Spleen (tissue), 7 donors: Measurements from ENCODE around the gene PDLIM3.

Experiments
- POLR2AphosphoS5 ChIP-seq, 3 donors: sonication (generic); formaldehyde crosslinking; IDR thresholded peaks; one replicate each; pipeline ENCODE4 v1.5.1; 2017; ENCODE audit warnings: antibody characterized with exemption in 3 of 3
- TF ChIP-seq, protein P1 (sequence below), 11 experiments: fragments of 200-600 bp in 7 of 11; fragments of 450-650 bp in 4 of 11; sonication (generic) in 4 of 11; IDR thresholded peaks in 8 of 11; conservative IDR thresholded peaks in 3 of 11; 1 replicate in 7 of 11; 2 replicates in 4 of 11; pipeline versions ENCODE4 v1.4.0 to v1.8.0; 2016 to 2021; ENCODE audit warnings: antibody characterized with exemption in 11 of 11, inconsistent platforms in 4 of 11, mild to moderate bottlenecking in 1 of 11
- donor health status: DM: no; HTN: no; CAD: no; lungs with moderate emphysema.
- donor health status: DM: no; HTN: no; CAD: no.
- donor health status: DM: no; HTN: no; CAD: no.

DNA sequence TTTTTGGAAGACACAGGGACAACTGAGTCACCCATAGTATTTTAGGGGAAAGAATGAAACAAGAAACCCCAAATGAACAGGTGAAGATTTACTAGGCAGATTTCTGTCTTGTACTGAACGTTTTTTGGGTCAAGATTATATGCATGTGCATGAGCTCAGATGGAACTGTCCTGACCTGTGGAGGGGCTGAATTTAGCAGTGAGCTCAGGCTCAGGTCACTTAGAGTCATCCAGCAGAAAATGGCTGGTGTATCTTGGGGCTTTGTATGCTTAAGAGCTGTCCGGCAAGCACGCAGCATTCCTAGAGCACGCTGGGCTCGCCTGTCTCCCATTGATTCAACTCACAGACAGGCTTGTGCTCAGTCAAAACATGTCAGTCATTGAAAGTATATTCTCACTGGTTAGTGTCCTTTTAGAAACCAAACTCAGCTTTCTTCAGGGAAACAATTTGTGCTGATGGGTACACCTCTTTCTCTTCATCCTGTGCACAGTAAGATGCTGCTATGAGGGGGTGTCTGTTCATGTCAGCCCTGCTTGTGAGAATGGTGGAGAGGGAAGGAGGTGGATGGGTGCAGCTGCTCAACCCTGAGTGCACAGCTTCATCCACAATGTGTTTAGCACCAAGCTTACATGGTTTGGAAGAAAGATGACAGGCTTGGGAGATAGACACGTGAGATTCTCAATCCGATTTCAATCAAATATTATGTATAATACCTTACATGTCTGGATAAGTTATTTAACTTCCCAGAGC, 47.5 kb upstream of the PDLIM3 start:
- TF ChIP-seq, protein P1, sequence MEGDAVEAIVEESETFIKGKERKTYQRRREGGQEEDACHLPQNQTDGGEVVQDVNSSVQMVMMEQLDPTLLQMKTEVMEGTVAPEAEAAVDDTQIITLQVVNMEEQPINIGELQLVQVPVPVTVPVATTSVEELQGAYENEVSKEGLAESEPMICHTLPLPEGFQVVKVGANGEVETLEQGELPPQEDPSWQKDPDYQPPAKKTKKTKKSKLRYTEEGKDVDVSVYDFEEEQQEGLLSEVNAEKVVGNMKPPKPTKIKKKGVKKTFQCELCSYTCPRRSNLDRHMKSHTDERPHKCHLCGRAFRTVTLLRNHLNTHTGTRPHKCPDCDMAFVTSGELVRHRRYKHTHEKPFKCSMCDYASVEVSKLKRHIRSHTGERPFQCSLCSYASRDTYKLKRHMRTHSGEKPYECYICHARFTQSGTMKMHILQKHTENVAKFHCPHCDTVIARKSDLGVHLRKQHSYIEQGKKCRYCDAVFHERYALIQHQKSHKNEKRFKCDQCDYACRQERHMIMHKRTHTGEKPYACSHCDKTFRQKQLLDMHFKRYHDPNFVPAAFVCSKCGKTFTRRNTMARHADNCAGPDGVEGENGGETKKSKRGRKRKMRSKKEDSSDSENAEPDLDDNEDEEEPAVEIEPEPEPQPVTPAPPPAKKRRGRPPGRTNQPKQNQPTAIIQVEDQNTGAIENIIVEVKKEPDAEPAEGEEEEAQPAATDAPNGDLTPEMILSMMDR (IDR thresholded peaks at IDR 0.05 in 8 of 11, conservative IDR thresholded peaks at IDR 0.05 in 3 of 11) = no peak
- no peak for TF ChIP-seq POLR2AphosphoS5 (IDR thresholded peaks at IDR 0.05)
